MM.1S (cell line): ENCODE results near the gene HSD17B8.
A peak's percentile ranks its signal among the peaks of the same experiment; 100 is the strongest.

Experiments used
- DNase-seq: peaks from one replicate; pipeline ENCODE4 v3.0.0-alpha.2; 2015
- H2AFZ ChIP-seq: fragments of 300-600 bp; sonication (generic); 2 replicates; pipeline ENCODE4 v1.6.0; 2016; ENCODE audit warnings: antibody characterized with exemption, low read length
- H3F3A ChIP-seq: fragments of 300-600 bp; sonication (generic); 2 replicates; pipeline ENCODE4 v1.6.1; 2016; ENCODE audit warnings: mild to moderate bottlenecking, antibody characterized with exemption, low read length, moderate library complexity, mixed read lengths; ENCODE audit not compliant: insufficient read depth
- H3K27ac ChIP-seq: fragments of 300-600 bp; sonication (generic); 2 replicates; pipeline ENCODE4 v1.5.1; 2016; ENCODE audit warnings: mild to moderate bottlenecking, low read length
- H3K27me3 ChIP-seq: fragments of 300-600 bp; sonication (generic); replicated peaks from 2 replicates; pipeline ENCODE4 v1.6.0; 2016; ENCODE audit warnings: low read length; ENCODE audit not compliant: insufficient read depth
- H3K36me3 ChIP-seq: fragments of 300-600 bp; sonication (generic); replicated peaks from 2 replicates; pipeline ENCODE4 v1.6.1; 2016; ENCODE audit warnings: mild to moderate bottlenecking, low read length, mixed read lengths; ENCODE audit not compliant: insufficient read depth
- H3K4me1 ChIP-seq: fragments of 300-600 bp; sonication (generic); 2 replicates; pipeline ENCODE4 v1.6.1; 2016; ENCODE audit warnings: low read length, mixed read lengths
- H3K4me2 ChIP-seq: fragments of 300-600 bp; sonication (generic); 2 replicates; pipeline ENCODE4 v1.6.0; 2016; ENCODE audit warnings: low read depth, low read length
- H3K4me3 ChIP-seq: fragments of 300-600 bp; sonication (generic); 2 replicates; pipeline ENCODE4 v1.5.1; 2016; ENCODE audit warnings: low read length, mixed read lengths
- H3K79me2 ChIP-seq: fragments of 300-600 bp; sonication (generic); 2 replicates; pipeline ENCODE4 v1.6.1; 2016; ENCODE audit warnings: mixed run types, low read length, mixed read lengths
- H3K9ac ChIP-seq: fragments of 300-600 bp; sonication (generic); 2 replicates; pipeline ENCODE4 v1.6.1; 2016; ENCODE audit warnings: low read length, mixed read lengths
- H3K9me2 ChIP-seq: fragments of 300-600 bp; sonication (generic); replicated peaks from 2 replicates; pipeline ENCODE4 v1.6.1; 2016; ENCODE audit warnings: mild to moderate bottlenecking, low read length, mixed read lengths; ENCODE audit not compliant: insufficient read depth
- H3K9me3 ChIP-seq: fragments of 300-600 bp; sonication (generic); replicated peaks from 2 replicates; pipeline ENCODE4 v1.6.1; 2016; ENCODE audit warnings: mild to moderate bottlenecking, low read length, mixed read lengths; ENCODE audit not compliant: insufficient read depth
- H4K20me1 ChIP-seq: fragments of 300-600 bp; sonication (generic); 2 replicates; pipeline ENCODE4 v1.6.1; 2016; ENCODE audit warnings: mild to moderate bottlenecking, low read length, moderate library complexity, mixed read lengths; ENCODE audit not compliant: insufficient read depth
- EZH2 ChIP-seq: fragments of 300-600 bp; sonication (generic); optimal IDR thresholded peaks from 2 replicates; pipeline ENCODE3; 2017; ENCODE audit warnings: low read depth, mild to moderate bottlenecking, antibody characterized with exemption, low read length, mixed read lengths
- EZH2phosphoT487 ChIP-seq: fragments of 300-600 bp; sonication (generic); IDR thresholded peaks from 2 replicates; pipeline ENCODE4 v1.6.1; 2018; ENCODE audit warnings: antibody characterized with exemption, low read length
- TF ChIP-seq, protein P1 (sequence below): fragments of 300-600 bp; sonication (generic); IDR thresholded peaks from 2 replicates; pipeline ENCODE4 v1.5.1; 2016; ENCODE audit warnings: antibody characterized with exemption, low read length, mixed read lengths

Gene HSD17B8

GRCh38 chr6:33213166-33213988 lies 8.9 kb downstream of the HSD17B8 start:
- no peak overlapping the region for H3K4me2 ChIP-seq
- H3K27me3 ChIP-seq: no peaks in the 10 kb centered on the region
- no peak overlapping the region for H2AFZ ChIP-seq

DNA sequence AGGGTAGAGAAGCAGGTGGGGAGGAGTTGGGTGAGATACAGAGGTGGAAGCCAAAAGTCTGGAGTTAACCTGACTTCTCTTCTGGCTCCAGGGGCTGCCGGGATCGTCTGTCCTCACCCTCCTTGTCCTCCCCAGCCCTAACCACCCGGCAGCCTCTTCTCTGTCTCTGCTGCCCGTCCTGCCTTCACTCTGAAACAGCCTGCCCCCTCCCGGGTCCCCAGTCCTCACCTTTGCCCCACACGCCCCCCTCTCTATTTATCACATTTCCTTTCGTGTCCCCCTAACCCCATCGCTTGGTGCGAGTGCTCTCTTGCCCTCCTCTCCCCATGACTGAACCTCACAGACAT lies 9.5 kb downstream of the HSD17B8 start:
- Histone ChIP-seq H3K4me3 (no peak overlapping the region), H3K79me2 (no peaks in the 10 kb centered on the region), H3K9me3 (no peaks in the 10 kb centered on the region), H3K36me3 (no peaks in the 10 kb centered on the region), H4K20me1 (no peaks in the 10 kb centered on the region), H3F3A (no peaks in the 10 kb centered on the region), H3K9me2 (no peaks in the 10 kb centered on the region), H3K27ac (no peak overlapping the region), H2AFZ (no peak overlapping the region), H3K4me1 (0 out of 2 replicates have a peak, but pooled peaks cover 4% of the 10 kb centered on the region), H3K9ac (no peak overlapping the region), H3K4me2 (no peak overlapping the region), H3K27me3 (no peaks in the 10 kb centered on the region)
- DNase-seq: no peak
- TF ChIP-seq, protein P1, sequence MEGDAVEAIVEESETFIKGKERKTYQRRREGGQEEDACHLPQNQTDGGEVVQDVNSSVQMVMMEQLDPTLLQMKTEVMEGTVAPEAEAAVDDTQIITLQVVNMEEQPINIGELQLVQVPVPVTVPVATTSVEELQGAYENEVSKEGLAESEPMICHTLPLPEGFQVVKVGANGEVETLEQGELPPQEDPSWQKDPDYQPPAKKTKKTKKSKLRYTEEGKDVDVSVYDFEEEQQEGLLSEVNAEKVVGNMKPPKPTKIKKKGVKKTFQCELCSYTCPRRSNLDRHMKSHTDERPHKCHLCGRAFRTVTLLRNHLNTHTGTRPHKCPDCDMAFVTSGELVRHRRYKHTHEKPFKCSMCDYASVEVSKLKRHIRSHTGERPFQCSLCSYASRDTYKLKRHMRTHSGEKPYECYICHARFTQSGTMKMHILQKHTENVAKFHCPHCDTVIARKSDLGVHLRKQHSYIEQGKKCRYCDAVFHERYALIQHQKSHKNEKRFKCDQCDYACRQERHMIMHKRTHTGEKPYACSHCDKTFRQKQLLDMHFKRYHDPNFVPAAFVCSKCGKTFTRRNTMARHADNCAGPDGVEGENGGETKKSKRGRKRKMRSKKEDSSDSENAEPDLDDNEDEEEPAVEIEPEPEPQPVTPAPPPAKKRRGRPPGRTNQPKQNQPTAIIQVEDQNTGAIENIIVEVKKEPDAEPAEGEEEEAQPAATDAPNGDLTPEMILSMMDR: no peak
- TF ChIP-seq EZH2phosphoT487 (no peak), EZH2 (no peak)

More at GRCh38 chr6:33213166-33213988, 8.9 kb downstream of the HSD17B8 start:
- H3K36me3 ChIP-seq: no peaks in the 10 kb centered on the region
- H3K9me3 ChIP-seq: no peaks in the 10 kb centered on the region
- no peaks in the 10 kb centered on the region for H3K79me2 ChIP-seq
- DNase-seq: no peak
- no peak overlapping the region for H3K4me3 ChIP-seq
- no peaks in the 10 kb centered on the region for H3K9me2 ChIP-seq
- H3K9ac ChIP-seq: no peak overlapping the region
- H3K27ac ChIP-seq: no peak overlapping the region
- H4K20me1 ChIP-seq: no peaks in the 10 kb centered on the region
- 0 out of 2 replicates have a peak, but pooled peaks cover 5% of the 10 kb centered on the region for H3K4me1 ChIP-seq
- TF ChIP-seq EZH2phosphoT487 (no peak), EZH2 (no peak)
- TF ChIP-seq, protein P1: no peak
- no peaks in the 10 kb centered on the region for H3F3A ChIP-seq

DNA sequence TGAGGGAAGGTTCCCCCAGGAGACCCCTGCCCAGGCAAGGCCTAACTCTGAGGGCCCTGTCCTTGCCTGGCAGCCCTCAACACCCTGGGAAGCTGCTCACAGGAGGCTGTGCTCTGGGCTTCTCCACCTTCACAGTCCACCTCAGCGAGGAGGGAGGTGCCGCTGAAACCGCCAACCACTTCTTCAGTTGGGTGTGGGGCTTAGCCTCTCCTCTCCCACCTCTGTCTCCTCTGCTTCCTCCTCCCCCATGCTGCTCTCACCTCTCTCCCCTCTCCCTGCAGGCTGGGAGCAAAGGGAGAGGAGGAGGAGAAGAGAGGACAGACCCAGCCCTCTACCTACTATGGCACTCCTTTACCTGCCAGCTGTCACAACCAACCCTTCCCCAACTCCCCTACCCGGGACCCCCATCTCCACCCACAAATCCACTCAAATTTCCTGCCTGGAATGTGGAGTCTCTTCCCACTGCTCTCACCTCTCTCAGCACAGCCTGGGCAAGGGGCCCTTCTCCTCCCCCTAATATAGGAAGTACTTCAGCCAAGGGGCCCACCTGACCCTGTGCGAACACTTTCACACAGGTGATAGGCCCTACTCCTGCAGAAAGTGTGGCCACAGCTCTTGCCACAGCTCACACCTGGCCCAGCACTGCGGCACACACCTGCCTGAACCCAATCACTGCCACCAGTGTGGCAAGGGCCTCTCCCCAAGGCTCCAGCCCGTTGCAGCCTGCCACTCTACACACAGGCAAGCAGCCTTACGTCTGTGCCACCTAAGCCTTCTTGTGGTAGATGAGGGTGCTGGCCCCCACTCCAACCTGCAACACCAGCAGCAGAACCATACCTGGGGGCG lies 11.0 kb downstream of the HSD17B8 start:
- Histone ChIP-seq H3K9me2 (no peaks in the 10 kb centered on the region), H3F3A (no peaks in the 10 kb centered on the region), H3K36me3 (no peaks in the 10 kb centered on the region), H3K9me3 (no peaks in the 10 kb centered on the region), H4K20me1 (no peaks in the 10 kb centered on the region), H3K4me1 (no peaks in the 10 kb centered on the region), H3K79me2 (no peaks in the 10 kb centered on the region), H3K9ac (no peak overlapping the region), H3K4me3 (no peak overlapping the region), H2AFZ (no peak overlapping the region), H3K27ac (no peak overlapping the region), H3K27me3 (no peaks in the 10 kb centered on the region), H3K4me2 (no peak overlapping the region)
- TF ChIP-seq EZH2 (no peak), EZH2phosphoT487 (no peak)
- peak; percentile 17 for DNase-seq
